HG03575 (cell line): Measurements from ENCODE around the gene HOXC9.

Source experiments
- ATAC-seq: cut with Tn5 transposase; IDR thresholded peaks from one replicate; pipeline ENCODE4 v1.9.1; 2021; ENCODE audit not compliant: unreplicated experiment, insufficient number of reproducible peaks, low FRiP score; ENCODE audit errors: extremely low read depth

Gene HOXC9

DNA sequence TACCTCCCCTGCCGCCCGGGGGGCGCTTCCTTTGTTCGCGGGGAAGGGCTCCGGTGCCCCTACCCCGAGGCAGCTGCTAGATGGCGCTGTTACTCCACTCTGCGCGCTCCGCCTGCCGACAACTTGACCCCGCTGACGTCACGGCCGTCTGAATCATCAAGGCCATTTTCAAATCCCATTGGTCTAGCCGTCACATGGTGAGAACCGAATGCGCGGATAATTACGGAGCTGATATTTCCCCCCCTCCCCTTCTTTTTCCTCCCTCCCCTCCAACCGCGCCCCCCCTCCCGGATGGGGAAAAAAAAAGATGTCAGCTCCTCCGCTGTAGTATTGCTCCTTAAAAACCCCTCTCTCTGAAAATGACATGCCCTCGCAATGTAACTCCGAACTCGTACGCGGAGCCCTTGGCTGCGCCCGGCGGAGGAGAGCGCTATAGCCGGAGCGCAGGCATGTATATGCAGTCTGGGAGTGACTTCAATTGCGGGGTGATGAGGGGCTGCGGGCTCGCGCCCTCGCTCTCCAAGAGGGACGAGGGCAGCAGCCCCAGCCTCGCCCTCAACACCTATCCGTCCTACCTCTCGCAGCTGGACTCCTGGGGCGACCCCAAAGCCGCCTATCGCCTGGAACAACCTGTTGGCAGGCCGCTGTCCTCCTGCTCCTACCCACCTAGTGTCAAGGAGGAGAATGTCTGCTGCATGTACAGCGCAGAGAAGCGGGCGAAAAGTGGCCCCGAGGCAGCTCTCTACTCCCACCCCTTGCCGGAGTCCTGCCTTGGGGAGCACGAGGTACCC is 14.9 kb upstream of the HOXC9 start, which contains the start of gene HOXC10:
Gene HOXC10 (plus strand): TSS at position 246 of the 791 bp plus-strand sequence. CDS start 114 bp downstream, at position 360.
- ATAC-seq = no peak

DNA sequence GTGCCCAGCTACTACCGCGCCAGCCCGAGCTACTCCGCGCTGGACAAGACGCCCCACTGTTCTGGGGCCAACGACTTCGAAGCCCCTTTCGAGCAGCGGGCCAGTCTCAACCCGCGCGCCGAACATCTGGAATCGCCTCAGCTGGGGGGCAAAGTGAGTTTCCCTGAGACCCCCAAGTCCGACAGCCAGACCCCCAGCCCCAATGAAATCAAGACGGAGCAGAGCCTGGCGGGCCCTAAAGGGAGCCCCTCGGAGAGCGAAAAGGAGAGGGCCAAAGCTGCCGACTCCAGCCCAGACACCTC is 14.3 kb upstream of the HOXC9 start:
- ATAC-seq = no peak

DNA sequence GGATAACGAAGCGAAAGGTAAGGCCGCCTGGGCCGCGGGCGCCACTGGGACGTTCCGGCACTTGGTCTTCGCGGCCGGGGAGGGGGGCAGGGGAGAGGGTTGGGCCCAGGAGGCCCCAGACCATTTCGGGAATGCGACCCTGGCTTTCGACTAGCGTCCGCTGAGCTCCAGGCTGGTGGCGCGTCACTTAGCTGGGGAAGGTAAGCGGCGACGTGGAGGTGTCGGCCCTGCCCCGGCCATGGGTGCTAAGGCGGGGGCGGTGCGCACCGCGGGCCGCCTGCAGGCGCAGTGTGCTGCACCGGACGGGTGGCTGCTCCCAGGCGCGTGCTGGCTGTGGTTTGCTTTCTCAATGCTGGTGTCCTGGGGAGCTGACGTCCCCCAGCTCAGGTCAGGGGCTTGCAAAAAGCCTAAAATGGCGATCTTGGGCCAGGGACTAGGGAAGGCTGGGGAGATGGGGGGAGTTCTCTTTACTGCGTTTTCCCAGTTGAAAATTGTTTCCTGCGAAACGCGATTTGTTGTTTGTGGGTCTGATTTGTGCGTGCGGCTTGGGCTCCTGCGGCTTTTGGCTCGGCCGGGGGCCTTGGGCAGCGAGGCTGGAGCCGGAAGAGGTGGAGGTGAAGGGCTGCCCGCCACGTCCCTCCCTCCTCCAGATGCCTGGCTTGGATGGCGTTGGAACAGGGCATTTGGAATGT is 13.8 kb upstream of the HOXC9 start:
- no peak for ATAC-seq

DNA sequence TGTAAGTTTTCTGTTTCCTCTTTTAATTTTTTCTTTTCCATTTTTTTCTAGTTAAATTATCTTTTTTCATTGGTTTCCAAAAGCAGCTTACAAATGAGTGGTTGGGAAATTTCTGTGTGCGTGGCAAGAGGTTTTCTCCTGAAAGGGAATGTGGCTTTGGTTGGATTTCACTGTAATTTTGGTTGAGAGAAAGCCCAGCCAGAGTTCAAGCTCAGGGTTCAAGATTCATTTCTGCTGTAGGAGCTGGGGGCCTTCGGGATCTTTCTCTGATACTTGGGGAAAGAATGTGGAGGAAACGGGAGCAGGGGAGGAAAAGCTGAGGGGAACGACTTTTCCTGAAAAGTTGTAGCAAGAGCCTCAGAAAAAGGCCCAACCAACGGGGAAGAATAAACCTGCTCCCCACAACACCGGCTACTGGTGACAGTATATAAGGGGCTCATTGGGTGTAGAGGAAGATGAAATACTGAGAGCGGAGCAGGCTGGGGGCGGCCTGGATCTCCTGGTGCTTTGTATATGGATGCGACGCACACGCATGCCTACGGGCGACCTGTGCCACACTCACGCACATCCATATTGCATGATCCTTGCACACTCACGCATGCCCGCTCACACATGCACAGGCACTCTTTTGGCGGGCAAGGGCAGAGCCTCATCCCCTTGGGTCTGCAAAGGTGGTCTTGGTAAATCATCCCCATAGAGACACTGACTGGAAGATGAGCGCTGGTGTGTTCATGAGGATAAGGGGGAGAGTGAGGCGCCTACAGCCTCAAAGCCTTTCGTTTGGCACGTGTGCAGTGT is 13.1 kb upstream of the HOXC9 start:
- ATAC-seq = no peak

DNA sequence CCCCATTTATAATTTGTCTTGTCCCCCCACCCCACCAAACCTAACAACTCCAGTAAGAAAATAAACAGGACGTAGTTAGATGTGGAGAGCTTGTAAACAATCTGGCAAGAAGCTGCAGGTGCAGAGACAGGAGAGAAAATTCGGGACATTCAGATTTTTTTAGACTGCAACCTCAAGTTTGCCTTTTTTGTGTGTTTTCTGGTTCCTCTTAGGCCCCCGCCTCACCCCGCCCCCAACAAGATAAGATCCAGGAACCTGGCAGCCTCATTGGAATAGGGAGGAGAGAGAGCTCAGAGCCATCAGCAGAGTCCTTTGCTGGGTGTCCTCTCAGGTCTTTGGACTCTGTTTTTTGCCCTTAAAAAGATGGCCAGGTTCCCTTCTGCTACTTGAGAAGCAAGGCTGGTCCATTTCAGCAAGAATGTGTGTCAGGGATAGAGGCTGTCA is 12.2 kb upstream of the HOXC9 start:
- no peak for ATAC-seq

DNA sequence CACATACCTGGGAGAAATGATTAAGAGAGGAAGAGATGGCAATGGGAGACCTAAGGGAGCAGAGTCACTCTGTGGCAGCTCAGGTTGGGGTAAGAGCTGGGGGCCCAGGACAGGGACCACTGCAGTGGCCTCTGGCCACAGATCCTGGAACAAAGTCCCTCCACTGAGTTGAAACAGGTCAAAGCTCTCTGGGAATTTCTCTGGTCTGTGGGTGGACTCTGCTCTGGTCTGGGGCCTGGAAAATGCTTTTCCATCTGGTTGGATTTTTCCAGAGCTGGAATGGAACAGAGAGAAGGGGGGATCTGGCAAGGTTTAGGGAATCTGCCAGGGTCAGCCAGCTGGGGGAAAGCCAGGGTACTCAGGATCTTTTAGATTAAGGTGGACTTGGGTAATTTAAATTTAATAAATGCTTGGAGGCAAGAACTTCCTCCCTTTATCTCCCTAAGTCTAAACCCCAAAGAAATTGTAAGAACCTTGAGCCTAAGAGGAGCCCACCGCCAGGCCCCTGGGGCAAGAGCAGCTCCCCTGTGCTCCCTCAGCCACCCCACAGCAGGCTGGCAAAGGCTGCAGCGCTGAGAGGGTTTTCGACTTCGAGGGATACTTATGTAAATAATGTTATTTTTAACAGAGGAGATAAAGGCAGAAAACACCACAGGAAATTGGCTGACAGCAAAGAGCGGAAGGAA is 11.3 kb upstream of the HOXC9 start:
- ATAC-seq = no peak

DNA sequence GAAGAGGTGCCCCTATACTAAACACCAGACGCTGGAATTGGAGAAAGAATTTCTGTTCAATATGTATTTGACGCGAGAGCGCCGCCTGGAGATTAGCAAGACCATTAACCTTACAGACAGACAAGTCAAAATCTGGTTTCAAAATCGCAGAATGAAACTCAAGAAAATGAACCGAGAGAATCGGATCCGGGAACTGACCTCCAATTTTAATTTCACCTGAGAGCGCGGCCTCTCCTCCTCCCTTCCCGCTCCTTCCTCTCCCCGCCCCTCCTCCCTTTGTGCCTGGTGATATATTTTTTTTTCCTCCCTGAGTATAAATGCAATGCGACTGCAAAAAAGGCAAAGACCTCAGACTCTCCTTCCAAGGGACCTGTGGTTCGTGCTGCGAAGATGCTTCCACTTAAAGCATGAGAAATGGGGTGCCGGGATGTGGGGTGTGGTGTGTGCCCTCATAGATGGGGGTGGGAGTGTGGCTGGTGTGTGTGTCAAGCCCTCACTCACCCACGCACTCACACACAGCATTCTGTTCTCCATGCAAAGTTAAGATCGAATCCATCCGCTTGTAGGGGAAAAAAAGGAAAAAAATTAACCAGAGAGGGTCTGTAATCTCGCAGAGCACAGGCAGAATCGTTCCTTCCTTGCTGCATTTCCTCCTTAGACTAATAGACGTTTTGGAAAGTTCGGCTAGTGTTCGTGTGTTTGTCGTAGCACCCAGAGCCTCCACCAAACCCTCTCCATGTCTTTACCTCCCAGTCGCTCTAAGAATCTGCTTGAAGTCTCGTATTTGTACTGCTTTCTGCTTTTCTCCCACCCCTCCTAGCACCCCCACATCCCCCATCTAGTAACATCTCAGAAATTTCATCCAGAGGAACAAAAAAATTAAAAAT is 10.5 kb upstream of the HOXC9 start:
- no peak for ATAC-seq

DNA sequence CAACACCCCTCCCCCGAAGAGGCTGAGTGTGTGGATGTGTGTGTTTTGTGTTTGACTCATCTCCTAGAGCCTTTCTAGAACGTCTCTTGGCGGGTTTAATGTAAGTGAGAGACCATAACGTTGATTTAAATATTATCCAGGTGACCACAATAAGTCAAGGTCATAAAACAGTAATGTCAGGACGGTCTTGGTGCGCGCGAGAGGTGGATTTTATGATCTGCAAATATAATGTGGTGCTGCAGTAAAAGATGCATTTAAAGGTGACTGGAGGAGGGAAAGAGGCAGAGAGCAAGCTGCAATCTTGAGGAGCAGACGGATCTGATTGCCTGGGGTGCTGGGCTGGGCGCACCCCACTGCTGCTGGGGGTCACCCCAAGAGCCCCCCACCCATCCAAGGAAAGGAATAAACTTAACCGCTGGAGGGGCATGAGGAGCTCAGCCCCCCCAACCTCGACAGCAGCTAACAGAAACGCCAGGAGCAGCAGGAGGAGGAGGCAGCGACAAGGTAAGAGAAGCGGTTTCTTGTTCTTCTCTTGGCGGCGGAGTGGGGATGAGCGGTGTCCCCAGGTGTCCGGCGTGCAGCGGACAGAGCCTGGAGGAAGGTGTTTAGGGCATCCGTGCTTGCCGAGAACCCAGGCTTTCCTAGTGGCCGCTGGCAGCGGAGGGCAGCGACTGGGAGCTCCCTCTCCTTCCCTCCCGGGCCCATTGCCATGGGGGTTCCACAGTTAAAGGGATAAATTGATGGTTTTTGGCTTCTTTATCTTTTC is 9.5 kb upstream of the HOXC9 start:
- ATAC-seq = no peak

DNA sequence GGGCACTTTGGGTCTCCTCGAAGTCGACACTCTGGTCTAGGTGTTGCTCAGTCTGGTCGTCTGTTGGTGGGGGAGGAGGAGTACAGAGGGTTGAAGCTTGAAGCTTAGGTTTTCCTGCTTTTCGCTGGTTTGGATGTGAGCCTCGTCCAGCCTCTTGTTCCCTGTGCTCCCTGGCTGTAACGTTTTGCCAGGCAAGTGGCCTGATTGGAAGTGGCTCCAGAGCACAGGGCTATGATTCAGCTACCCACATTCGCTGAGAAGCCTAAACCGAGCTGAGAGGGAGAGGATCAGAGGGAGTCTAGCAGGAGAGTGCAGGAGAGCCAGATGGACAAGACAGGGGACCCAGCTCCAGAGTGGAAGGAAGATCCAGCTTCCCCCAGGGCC is 8.9 kb upstream of the HOXC9 start:
- no peak for ATAC-seq

DNA sequence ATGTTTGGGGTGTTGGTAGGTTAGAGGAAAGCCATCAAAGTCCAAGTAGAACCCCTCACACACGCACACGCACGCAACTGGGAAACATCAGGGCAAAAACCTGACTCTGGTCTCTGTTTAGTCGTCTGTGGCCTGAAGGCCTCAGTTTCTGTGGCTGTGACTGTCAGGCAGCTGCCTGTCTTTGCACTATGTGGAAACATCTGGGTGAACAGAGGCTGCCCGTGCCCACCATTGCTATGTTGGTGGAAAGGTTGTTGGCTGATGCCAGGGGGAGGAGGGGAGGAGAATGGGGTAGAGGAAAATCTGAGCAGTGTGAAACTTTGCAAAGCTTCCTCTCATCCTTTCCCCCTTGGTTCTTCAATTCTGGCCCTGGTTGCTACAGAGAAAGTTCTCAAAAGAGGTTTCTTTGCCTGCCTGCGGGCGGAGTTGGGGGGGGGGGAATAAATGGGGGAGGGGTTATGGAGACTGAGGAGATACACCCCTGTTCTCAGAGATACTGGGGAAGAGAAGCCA is 7.5 kb upstream of the HOXC9 start:
- ATAC-seq = no peak

DNA sequence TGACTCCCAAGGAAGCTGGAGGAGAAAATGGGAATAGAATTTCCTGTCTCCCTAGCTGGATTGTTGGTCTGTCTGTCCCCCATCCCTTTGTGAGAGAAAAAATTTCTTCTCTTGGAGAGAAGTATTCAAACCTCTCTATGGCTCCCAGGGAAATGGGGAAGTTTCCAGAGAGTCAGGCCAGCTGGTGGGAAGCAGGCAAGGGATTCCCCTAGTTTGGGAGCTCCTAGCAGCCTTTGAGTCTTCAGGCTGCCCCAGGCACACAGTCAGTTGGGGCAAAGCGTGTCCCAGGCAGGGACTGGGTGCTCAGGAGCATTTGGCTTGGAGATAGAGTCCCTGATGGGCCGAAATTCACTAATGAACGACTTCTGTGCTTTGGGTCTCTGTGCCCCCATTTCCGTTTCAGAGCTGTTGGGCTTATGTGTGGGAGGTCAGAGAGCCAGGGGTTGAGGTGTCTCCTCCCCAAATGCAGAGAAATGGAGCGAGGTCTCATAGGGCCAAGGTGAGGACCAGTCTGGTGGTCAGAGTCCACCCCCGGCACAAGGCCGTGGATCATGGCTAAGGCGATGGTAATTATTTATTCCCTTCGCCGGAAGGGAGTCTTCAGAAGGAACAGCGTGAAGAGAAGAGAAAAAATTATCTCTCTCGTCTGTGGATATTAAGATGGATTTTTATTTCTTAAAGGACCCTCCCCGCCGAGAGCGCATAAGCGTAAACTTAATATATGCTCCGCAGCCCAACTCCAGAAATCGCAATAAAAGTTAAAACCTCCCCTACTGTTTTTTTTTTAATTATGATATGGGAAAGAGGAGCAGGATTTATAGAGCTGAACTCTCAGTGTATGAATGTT is 6.6 kb upstream of the HOXC9 start:
- no peak for ATAC-seq

DNA sequence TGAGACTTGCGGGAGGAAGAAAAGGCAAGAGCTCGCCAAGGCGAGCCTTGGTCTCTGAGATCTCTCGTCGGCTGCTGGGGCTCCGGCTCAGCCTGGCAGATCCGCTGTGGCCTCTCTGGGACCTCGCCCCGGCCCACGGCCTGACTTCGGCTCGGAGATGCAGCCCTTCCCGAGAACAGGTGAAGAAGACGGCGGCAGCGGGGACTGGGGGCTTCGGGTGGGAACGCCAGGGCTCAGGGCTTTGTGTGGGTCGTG is 6.0 kb upstream of the HOXC9 start:
- no peak for ATAC-seq

DNA sequence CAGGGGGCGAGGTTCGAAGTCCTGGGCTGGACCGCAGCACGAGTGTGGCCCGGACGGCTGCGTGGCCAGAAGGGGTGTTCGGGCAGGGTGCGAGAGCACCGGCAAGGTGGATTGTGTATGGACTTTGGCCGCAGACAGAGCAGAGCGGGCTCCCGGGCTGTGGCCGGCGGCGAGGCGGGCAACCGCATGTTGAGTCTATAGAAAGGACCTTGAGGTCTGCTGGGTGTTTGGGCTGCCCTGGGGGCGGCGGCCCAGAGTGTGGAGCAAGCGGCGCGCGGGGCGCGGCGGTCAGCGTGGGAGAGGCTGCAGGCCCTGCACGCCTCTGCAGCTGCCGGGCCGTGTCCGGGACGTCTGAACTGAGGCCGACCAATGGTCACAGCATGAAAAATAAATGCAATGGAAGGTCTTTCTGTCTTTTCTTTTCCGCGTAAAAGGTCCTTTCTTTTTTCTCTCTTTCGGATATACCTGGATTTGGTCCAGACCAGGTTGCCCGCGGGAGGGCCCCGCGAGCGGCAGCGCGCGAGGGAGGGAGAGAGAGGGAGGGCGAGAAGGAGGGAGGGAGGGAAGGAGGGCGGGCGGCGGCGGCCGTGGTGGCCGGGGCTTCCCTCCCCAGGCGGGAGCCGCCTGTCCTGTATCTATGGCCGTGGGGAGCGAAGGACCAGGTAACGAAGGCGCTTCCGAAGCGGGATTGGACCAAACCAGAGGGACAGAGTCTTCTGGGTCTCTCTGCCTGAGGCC is 5.5 kb upstream of the HOXC9 start:
- ATAC-seq = no peak

DNA sequence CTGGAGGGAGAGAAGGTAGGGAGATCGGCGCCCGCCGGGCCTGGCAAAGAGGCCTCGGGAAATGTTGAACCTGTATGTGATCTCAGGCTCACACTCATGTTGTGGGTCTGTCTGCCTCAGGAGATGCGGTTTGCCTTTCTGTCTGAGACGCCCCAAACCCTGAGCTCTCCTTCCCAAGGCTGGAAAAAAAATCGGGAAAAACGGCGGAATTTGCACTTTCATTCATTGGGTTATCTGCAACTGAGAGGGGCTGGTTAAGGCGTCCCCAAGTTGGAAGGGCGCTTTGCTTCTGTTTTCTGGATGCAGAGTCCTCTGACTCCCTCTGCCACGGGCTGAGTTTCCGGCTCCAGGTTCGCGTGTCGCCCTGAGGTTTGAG is 5.0 kb upstream of the HOXC9 start:
- ATAC-seq = no peak

DNA sequence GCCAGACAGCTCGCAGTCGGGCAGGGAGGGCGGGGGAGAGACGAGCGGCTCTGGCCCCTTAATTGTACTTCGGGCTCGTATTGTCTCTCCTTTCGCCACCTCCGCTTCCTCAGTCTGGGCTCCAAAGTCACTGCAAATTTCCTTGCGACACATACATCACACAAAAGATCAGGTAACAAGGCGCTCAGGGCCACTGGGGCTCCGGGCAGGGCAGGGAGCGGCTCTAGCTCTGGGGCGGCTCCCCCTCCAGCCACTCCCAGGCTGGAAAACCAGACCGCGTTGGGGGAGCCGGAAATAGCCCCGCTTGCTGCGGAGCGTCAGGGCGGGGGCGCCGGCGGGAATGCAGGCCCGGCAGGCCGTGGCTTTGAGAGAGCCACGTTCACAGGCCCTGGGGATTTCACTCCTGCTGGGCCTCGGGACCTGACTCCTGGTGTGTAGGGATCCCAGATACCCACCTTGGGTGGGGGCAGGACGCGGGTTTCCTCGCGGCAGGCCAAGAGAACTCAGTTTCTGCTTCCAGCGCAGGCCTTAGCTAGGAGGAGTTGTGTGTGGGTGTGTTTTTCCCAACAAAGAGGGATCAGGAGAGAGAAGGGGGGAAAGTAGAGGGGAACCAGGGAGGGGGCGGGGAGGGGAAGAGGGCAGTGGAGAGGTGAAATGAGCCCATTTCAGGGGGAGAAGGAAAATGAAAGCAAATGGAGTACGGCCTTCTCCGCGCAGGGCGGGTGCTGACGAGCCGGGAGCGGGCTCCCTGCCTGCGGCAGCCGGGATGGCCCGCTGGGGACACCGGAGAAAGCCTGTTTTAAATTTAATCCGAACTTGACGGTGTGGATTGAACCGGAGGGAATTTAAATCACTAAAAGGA is 4.4 kb upstream of the HOXC9 start:
- no peak for ATAC-seq
